SK-N-MC (cell line): Measurements from ENCODE around the gene LILRA5.

ENCODE experiments used
- EZH2 ChIP-seq: fragments of 200-600 bp; sonication (generic); IDR thresholded peaks from one replicate; pipeline ENCODE4 v1.6.1; 2017; ENCODE audit warnings: antibody characterized with exemption
- FOXP2 ChIP-seq: optimal IDR thresholded peaks from 2 replicates; pipeline ENCODE3; 2011; ENCODE audit warnings: mild to moderate bottlenecking, moderate library complexity; ENCODE audit not compliant: insufficient read depth; ENCODE audit errors: extremely low read length, control extremely low read depth
- POLR2AphosphoS5 ChIP-seq: IDR thresholded peaks from 2 replicates; pipeline ENCODE4 v1.6.1; 2012; ENCODE audit warnings: mild to moderate bottlenecking, low read depth, low read length, borderline replicate concordance

DNA sequence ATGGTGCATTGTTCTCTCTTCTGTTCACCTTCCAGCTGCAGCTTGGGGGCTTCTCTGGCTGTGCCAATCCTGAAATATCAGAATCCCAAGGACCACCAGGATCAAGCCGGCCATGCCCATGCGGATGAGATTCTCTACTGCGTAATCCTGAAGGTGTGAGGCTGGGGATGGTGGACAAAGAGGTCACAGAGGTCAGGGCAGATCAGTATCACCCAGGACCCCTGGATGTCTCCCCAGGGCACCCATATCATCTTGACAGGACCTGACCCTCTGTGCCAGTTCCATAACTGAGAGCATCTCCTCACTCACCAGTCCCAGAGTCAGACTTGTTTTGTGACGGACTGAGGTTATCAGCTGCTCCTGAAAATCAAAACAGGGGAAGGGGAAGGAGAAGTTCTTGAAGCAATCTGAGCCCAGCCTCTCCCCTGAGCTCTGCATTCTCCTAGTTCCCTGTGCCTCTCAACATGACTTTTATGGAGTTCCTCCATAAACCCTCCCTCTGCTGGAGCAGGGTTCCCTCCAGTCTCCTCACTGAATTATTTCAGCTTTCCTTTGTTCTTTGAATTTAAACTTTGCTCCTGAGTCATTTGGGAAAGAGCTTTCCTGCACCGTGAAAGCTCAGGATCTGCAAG is 5.5 kb downstream of the LILRA5 start:
- TF ChIP-seq EZH2 (no peak), FOXP2 (no peak), POLR2AphosphoS5 (no peak)
